Upper lobe of left lung (tissue), 4 donors: ENCODE data around the gene PHGDH.

Experiments used
- CTCF ChIP-seq, 6 experiments: fragments of 450-650 bp in 4 of 6; fragments of 200-600 bp in 2 of 6; sonication (generic) in 2 of 6; IDR thresholded peaks; one replicate each; pipeline ENCODE4 v1.5.1; 2016 to 2019; ENCODE audit warnings: antibody characterized with exemption in 6 of 6
- EP300 ChIP-seq, 4 donors: sonication (generic); formaldehyde crosslinking; IDR thresholded peaks; one replicate each; pipeline ENCODE4 v1.5.1; 2017; ENCODE audit warnings: antibody characterized with exemption in 4 of 4, control low read depth in 2 of 4
- POLR2A ChIP-seq, 4 donors: fragments of 450-650 bp; IDR thresholded peaks; one replicate each; pipeline ENCODE4 v1.5.1; 2016 to 2017; ENCODE audit warnings: antibody characterized with exemption in 4 of 4, mild to moderate bottlenecking in 2 of 4
- POLR2AphosphoS5 ChIP-seq, 2 donors: sonication (generic); formaldehyde crosslinking; IDR thresholded peaks; one replicate each; pipeline ENCODE4 v1.5.1; 2017; ENCODE audit warnings: antibody characterized with exemption in 2 of 2

GRCh38 chr1:119711804-119712341, at the start of gene PHGDH:
- TF ChIP-seq CTCF (IDR thresholded peaks at IDR 0.05) (no peak), POLR2A (IDR thresholded peaks at IDR 0.05) (peak in 2 of 4 donors; percentile 33 to 48), POLR2AphosphoS5 (IDR thresholded peaks at IDR 0.05) (peak in 1 of 2 donors; percentile 56), EP300 (IDR thresholded peaks at IDR 0.05) (no peak)
